ENCODE data around the gene HBP1.
A peak's percentile ranks its signal among the peaks of the same experiment; 100 is the strongest.
"Not testable (repeated sequence)": the region's sequence is repeated elsewhere in the genome, so short reads cannot be mapped to it uniquely, and the experiment has no call there.

Gene HBP1

DNA sequence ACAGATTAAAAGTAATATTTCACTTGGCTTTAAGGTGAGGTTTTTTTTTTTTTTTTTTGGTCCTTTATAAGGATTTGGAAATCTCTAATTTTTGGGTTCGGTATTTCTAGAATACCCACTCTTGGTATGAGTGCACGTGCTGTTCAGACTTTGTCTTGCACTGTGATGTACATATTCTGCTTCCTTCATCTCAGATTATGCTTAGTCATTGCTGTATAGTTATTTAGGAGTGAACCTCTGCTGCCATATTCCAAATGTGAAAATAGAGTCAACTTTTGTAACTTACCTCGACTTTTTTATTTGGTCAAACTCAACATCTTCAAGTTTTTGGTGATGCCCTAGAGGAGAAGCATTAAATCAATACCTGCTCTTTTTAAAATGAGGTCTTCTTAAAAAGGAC lies 40.1 kb upstream of the HBP1 start:
- Histone ChIP-seq H3K27me3 (ENCODE audit: insufficient read depth, insufficient read length) (no peaks in the 10 kb centered on the region), H3K4me3 (ENCODE audit: insufficient read length, low read depth) (no peak overlapping the region)

DNA sequence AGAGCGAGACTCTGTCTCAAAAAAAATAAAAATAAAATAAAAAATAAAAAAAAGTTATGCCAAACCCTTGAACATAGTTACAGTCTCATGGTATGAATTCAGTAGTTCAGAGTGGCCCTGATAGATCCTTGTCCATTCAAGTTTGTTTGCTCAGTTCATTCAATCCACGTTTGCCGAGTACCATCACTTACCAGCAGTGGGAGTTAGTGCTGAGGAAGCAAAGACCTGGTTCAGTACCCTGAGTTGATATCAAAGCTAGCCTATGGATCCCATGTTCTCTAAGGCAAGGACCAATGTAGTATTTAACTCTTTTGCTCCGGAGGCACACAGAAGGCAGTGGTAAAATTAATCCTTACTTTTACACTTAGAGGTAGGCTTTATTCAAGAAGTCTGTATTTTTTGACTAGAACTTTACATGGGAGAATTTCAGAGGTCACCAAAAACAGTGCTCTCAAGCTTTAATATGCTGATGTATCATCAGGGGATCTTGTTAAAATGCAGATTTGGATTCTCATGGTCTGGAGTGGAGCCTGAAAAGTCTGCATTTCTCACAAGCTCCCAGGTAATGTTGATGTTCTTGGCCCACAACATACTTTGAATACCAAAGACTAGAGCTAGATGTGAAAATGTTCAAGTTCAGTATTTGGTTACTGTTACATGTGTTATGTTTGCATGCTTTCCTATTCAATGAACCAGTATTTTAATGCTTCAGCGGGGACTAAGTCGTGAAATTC lies 38.1 kb upstream of the HBP1 start:
- Histone ChIP-seq H3K4me3 (ENCODE audit: insufficient read length, low read depth) (no peak overlapping the region), H3K27me3 (ENCODE audit: insufficient read depth, insufficient read length) (no peaks in the 10 kb centered on the region), H3K9ac (ENCODE audit: insufficient read length, low read depth) (no peak overlapping the region), H3K36me3 (ENCODE audit: insufficient read depth, insufficient read length, low read length) (no peaks in the 10 kb centered on the region), H3K9me3 (ENCODE audit: insufficient read depth, low read length) (no peaks in the 10 kb centered on the region), H3K4me1 (ENCODE audit: insufficient read depth, insufficient read length) (no peaks in the 10 kb centered on the region)
- TF ChIP-seq SUZ12 (IDR thresholded peaks at IDR 0.05; ENCODE audit: extremely low read depth, insufficient read depth, insufficient read length) (no peak), YY1 (IDR thresholded peaks at IDR 0.05; ENCODE audit: insufficient read depth, insufficient read length) (no peak), ZNF274 (IDR thresholded peaks at IDR 0.05; ENCODE audit: low read depth, low read length) (no peak)
- peak; percentile 52 for DNase-seq (ENCODE audit: low read depth, low spot score)

More for the DNA sequence above, 40.1 kb upstream of the HBP1 start:
- Histone ChIP-seq H3K36me3 (ENCODE audit: insufficient read depth, insufficient read length, low read length) (no peaks in the 10 kb centered on the region), H3K9me3 (ENCODE audit: insufficient read depth, low read length) (no peaks in the 10 kb centered on the region), H3K9ac (ENCODE audit: insufficient read length, low read depth) (no peak overlapping the region), H3K4me1 (ENCODE audit: insufficient read depth, insufficient read length) (no peaks in the 10 kb centered on the region)
- no peak for DNase-seq (ENCODE audit: low read depth, low spot score)
- no peak for TF ChIP-seq SUZ12 (IDR thresholded peaks at IDR 0.05; ENCODE audit: extremely low read depth, insufficient read depth, insufficient read length)
- no peak for TF ChIP-seq YY1 (IDR thresholded peaks at IDR 0.05; ENCODE audit: insufficient read depth, insufficient read length)
- TF ChIP-seq ZNF274 (IDR thresholded peaks at IDR 0.05; ENCODE audit: low read depth, low read length): no peak

DNA sequence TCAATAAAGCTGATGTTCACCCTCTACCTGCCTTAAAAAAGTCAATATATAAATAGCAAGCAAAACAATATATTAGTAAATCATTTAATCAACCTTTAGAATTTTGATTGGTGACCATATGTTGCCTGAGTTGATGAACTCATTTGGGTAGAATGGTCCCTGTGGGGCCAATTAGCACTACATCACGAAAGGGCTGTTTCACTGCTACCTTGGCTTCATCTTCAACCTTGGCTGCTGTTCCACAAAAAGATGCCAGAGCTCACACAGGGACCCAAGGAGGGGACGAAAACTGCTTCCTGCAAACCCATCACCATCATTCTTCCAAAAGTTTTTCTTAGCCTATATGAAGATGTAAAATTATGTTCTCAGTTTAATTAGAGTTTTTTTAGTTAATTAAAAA lies 35.4 kb upstream of the HBP1 start:
- Histone ChIP-seq H3K4me1 (ENCODE audit: insufficient read depth, insufficient read length) (no peaks in the 10 kb centered on the region), H3K27me3 (ENCODE audit: insufficient read depth, insufficient read length) (no peaks in the 10 kb centered on the region), H3K9me3 (ENCODE audit: insufficient read depth, low read length) (no peaks in the 10 kb centered on the region), H3K4me3 (ENCODE audit: insufficient read length, low read depth) (no peak overlapping the region), H3K9ac (ENCODE audit: insufficient read length, low read depth) (no peak overlapping the region), H3K36me3 (ENCODE audit: insufficient read depth, insufficient read length, low read length) (no peaks in the 10 kb centered on the region)
- DNase-seq (ENCODE audit: low read depth, low spot score): no peak
- no peak for TF ChIP-seq YY1 (IDR thresholded peaks at IDR 0.05; ENCODE audit: insufficient read depth, insufficient read length)
- no peak for TF ChIP-seq SUZ12 (IDR thresholded peaks at IDR 0.05; ENCODE audit: extremely low read depth, insufficient read depth, insufficient read length)
- TF ChIP-seq ZNF274 (IDR thresholded peaks at IDR 0.05; ENCODE audit: low read depth, low read length): no peak

DNA sequence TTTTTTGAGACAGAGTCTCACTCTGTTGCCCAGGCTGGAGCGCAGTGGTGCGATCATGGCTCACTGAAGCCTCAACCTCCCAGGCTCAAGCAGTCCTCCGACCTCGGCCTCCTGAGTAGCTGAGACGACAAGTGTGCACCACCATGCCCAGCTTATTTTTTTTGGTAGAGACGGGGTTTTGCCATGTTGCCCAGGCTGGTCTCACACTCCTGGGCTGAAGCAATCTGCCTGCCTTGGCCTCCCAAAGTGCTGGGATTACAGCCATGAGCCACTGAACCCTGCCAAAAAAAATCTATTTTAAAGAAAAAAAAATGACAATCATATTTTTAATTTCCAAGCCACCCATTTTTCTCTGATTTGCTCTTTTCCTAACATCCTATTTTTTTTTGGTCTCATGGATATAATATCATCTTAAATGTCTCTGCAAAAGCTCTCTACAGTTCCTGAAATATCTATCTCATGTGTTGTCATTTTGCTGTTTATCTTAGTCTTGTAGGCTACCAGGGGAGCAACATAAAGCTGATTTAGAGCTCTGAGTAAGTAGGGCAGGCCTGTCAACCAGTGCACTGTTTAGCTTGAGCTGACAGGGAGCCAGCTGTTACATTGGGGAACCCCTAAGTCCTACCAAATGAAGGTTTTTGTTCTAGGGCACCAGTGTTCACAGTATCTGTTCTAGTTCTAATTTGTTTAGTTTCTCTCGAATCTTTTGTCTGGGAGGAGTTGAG lies 29.9 kb upstream of the HBP1 start:
- Histone ChIP-seq H3K9ac (ENCODE audit: insufficient read length, low read depth) (no peak overlapping the region), H3K9me3 (ENCODE audit: insufficient read depth, low read length) (no peaks in the 10 kb centered on the region), H3K4me1 (ENCODE audit: insufficient read depth, insufficient read length) (no peaks in the 10 kb centered on the region), H3K4me3 (ENCODE audit: insufficient read length, low read depth) (no peak overlapping the region), H3K36me3 (ENCODE audit: insufficient read depth, insufficient read length, low read length) (no peaks in the 10 kb centered on the region), H3K27me3 (ENCODE audit: insufficient read depth, insufficient read length) (no peaks in the 10 kb centered on the region)
- TF ChIP-seq ZNF274 (IDR thresholded peaks at IDR 0.05; ENCODE audit: low read depth, low read length) (no peak), SUZ12 (IDR thresholded peaks at IDR 0.05; ENCODE audit: extremely low read depth, insufficient read depth, insufficient read length) (no peak), YY1 (IDR thresholded peaks at IDR 0.05; ENCODE audit: insufficient read depth, insufficient read length) (no peak)
- no peak for DNase-seq (ENCODE audit: low read depth, low spot score)

GRCh38 chr7:107143875-107144274 lies 24.9 kb upstream of the HBP1 start:
- DNase-seq (ENCODE audit: low read depth, low spot score); H3K27me3 ChIP-seq (ENCODE audit: insufficient read depth, insufficient read length); H3K4me1 ChIP-seq (ENCODE audit: insufficient read depth, insufficient read length); H3K9ac ChIP-seq (ENCODE audit: insufficient read length, low read depth); H3K36me3 ChIP-seq (ENCODE audit: insufficient read depth, insufficient read length, low read length); H3K9me3 ChIP-seq (ENCODE audit: insufficient read depth, low read length); H3K4me3 ChIP-seq (ENCODE audit: insufficient read length, low read depth): not testable (repeated sequence)

- H3K9ac ChIP-seq (ENCODE audit: insufficient read length, low read depth): no peak overlapping the region
- H3K36me3 ChIP-seq (ENCODE audit: insufficient read depth, insufficient read length, low read length): no peaks in the 10 kb centered on the region
- H3K4me3 ChIP-seq (ENCODE audit: insufficient read length, low read depth): no peak overlapping the region
- TF ChIP-seq YY1 (IDR thresholded peaks at IDR 0.05; ENCODE audit: insufficient read depth, insufficient read length) (no peak), SUZ12 (IDR thresholded peaks at IDR 0.05; ENCODE audit: extremely low read depth, insufficient read depth, insufficient read length) (no peak)
- no peak for DNase-seq (ENCODE audit: low read depth, low spot score)
- no peaks in the 10 kb centered on the region for H3K4me1 ChIP-seq (ENCODE audit: insufficient read depth, insufficient read length)
- no peaks in the 10 kb centered on the region for H3K9me3 ChIP-seq (ENCODE audit: insufficient read depth, low read length)
- no peaks in the 10 kb centered on the region for H3K27me3 ChIP-seq (ENCODE audit: insufficient read depth, insufficient read length)
These were observed 23.6 kb upstream of the HBP1 start for GRCh38 chr7:107145067-107145838.

Data from NT2/D1 (cell line).